GM23338 (cell line): ENCODE measurements around the gene UBA5. TPM values are rescaled to one million over a fixed set of nuclear protein-coding genes. Genes with fewer than 3 reads are reported as not detected.

Experiments
- ATAC-seq: fragments of 200-7000 bp; cut with Tn5 transposase; 3 replicates; pipeline ENCODE4 v1.9.1; 2020
- DNase-seq: peaks from one replicate; pipeline ENCODE4 v3.0.0-alpha.2; 2015; ENCODE audit warnings: low spot score
- H2AFZ ChIP-seq: fragments of 200-600 bp; sonication (generic); 2 replicates; pipeline ENCODE4 v1.8.0; 2016; ENCODE audit warnings: antibody characterized with exemption, mild to moderate bottlenecking, moderate library complexity
- H3F3A ChIP-seq: fragments of 200-600 bp; sonication (generic); replicated peaks from 2 replicates; pipeline ENCODE4 v1.8.0; 2017; ENCODE audit warnings: antibody characterized with exemption, mixed run types, low read depth
- H3K27ac ChIP-seq: fragments of 200-600 bp; sonication (generic); 2 replicates; pipeline ENCODE4 v1.6.1; 2016; ENCODE audit warnings: low read depth
- H3K27me3 ChIP-seq: fragments of 200-600 bp; sonication (generic); 2 replicates; pipeline ENCODE4 v1.8.0; 2016; ENCODE audit warnings: mild to moderate bottlenecking, mixed run types, moderate library complexity; ENCODE audit not compliant: insufficient read depth
- H3K36me3 ChIP-seq: fragments of 200-600 bp; sonication (generic); 2 replicates; pipeline ENCODE4 v1.8.0; 2016; ENCODE audit warnings: mild to moderate bottlenecking; ENCODE audit not compliant: insufficient read depth
- H3K4me1 ChIP-seq: fragments of 200-600 bp; sonication (generic); 2 replicates; pipeline ENCODE4 v1.8.0; 2016; ENCODE audit warnings: mild to moderate bottlenecking, moderate library complexity; ENCODE audit not compliant: insufficient read depth
- H3K4me2 ChIP-seq: fragments of 200-600 bp; sonication (generic); 2 replicates; pipeline ENCODE4 v1.7.1; 2017; ENCODE audit warnings: mixed run types
- H3K4me3 ChIP-seq: fragments of 200-600 bp; sonication (generic); 2 replicates; pipeline ENCODE4 v1.6.1; 2016; ENCODE audit warnings: mixed run types
- H3K79me2 ChIP-seq: fragments of 200-600 bp; sonication (generic); replicated peaks from 2 replicates; pipeline ENCODE4 v1.8.0; 2017; ENCODE audit warnings: mild to moderate bottlenecking; ENCODE audit not compliant: insufficient read depth
- H3K9me2 ChIP-seq: fragments of 200-600 bp; sonication (generic); 2 replicates; pipeline ENCODE4 v1.8.0; 2017; ENCODE audit not compliant: insufficient read depth
- H4K20me1 ChIP-seq: fragments of 200-600 bp; sonication (generic); replicated peaks from 2 replicates; pipeline ENCODE4 v1.8.0; 2017; ENCODE audit warnings: mild to moderate bottlenecking; ENCODE audit not compliant: insufficient read depth
- H3K27ac Mint-ChIP-seq: 2 replicates; pipeline ENCODE4 v1.8.0; 2020; ENCODE audit warnings: inconsistent platforms, mild to moderate bottlenecking, moderate library complexity, mixed read lengths
- H3K27me3 Mint-ChIP-seq: 3 replicates; pipeline ENCODE4 v1.8.0; 2022; ENCODE audit warnings: low read depth, mild to moderate bottlenecking, moderate library complexity, mixed read lengths, inconsistent platforms; ENCODE audit not compliant: insufficient read depth, poor library complexity
- H3K36me3 Mint-ChIP-seq: 3 replicates; pipeline ENCODE4 v1.8.0; 2021; ENCODE audit warnings: low read depth, mild to moderate bottlenecking, inconsistent platforms, moderate library complexity, mixed read lengths
- H3K4me1 Mint-ChIP-seq: 3 replicates; pipeline ENCODE4 v1.8.0; 2020; ENCODE audit warnings: mild to moderate bottlenecking, inconsistent platforms, mixed read lengths
- H3K4me3 Mint-ChIP-seq: 3 replicates; pipeline ENCODE4 v1.8.0; 2021; ENCODE audit warnings: moderate library complexity, mild to moderate bottlenecking, inconsistent platforms, mixed read lengths
- H3K9me3 Mint-ChIP-seq: 3 replicates; pipeline ENCODE4 v1.8.0; 2020; ENCODE audit warnings: moderate library complexity, mild to moderate bottlenecking, inconsistent platforms, mixed read lengths
- CREB1 ChIP-seq: fragments of 250-450 bp; sonication (Bioruptor Pico); IDR thresholded peaks from 2 replicates; pipeline ENCODE4 v1.5.0; 2020; ENCODE audit warnings: low read depth, mild to moderate bottlenecking, moderate library complexity
- CTCF ChIP-seq, 2 experiments: fragments of 200-600 bp in 1 of 2; sonication (generic) in 1 of 2; conservative IDR thresholded peaks; 2 replicates each; pipeline versions ENCODE4 v1.5.1 to v1.6.1; 2016 to 2017; ENCODE audit warnings: antibody characterized with exemption in 2 of 2, low read depth in 2 of 2, mild to moderate bottlenecking in 2 of 2, moderate library complexity in 1 of 2
- ETS1 ChIP-seq: IDR thresholded peaks from 2 replicates; pipeline ENCODE4 v1.6.1; 2016; ENCODE audit warnings: antibody characterized with exemption
- EZH2 ChIP-seq: fragments of 200-600 bp; sonication (generic); IDR thresholded peaks from one replicate; pipeline ENCODE4 v1.8.0; 2017; ENCODE audit warnings: antibody characterized with exemption, mild to moderate bottlenecking, low read depth; ENCODE audit not compliant: unreplicated experiment
- EZH2phosphoT487 ChIP-seq: fragments of 200-600 bp; sonication (generic); IDR thresholded peaks from one replicate; pipeline ENCODE4 v1.8.1; 2018; ENCODE audit warnings: antibody characterized with exemption; ENCODE audit not compliant: unreplicated experiment
- JUNB ChIP-seq: IDR thresholded peaks from one replicate; pipeline ENCODE4 v1.6.1; 2016; ENCODE audit warnings: antibody characterized with exemption; ENCODE audit not compliant: unreplicated experiment
- NANOG ChIP-seq: IDR thresholded peaks from 2 replicates; pipeline ENCODE4 v1.6.1; 2016; ENCODE audit warnings: antibody characterized with exemption, borderline replicate concordance
- POLR2AphosphoS5 ChIP-seq: IDR thresholded peaks from 2 replicates; pipeline ENCODE4 v1.6.1; 2016; ENCODE audit warnings: antibody characterized with exemption, low read depth
- REST ChIP-seq: IDR thresholded peaks from one replicate; pipeline ENCODE4 v1.6.1; 2018; ENCODE audit warnings: antibody characterized with exemption; ENCODE audit not compliant: unreplicated experiment
- STAT1 ChIP-seq: IDR thresholded peaks from one replicate; pipeline ENCODE4 v1.6.1; 2016; ENCODE audit warnings: antibody characterized with exemption; ENCODE audit not compliant: unreplicated experiment
- ZNF114 ChIP-seq: fragments of 250-450 bp; sonication (Bioruptor Pico); IDR thresholded peaks from 2 replicates; pipeline ENCODE4 v1.5.0; 2020; ENCODE audit warnings: mild to moderate bottlenecking, moderate library complexity
- ZNF331 ChIP-seq: fragments of 250-450 bp; sonication (Bioruptor Pico); IDR thresholded peaks from 2 replicates; pipeline ENCODE4 v1.5.0; 2020; ENCODE audit warnings: low read depth, mild to moderate bottlenecking, moderate library complexity
- polyA plus RNA-seq: library from polyadenylated mRNA; unstranded; fragments of >200 nt; fragmentation: Nextera tagmentation; extraction: Ambion mirVana; gene quantifications from 2 replicates; pipeline ENCODE4 v1.2.1, GENCODE V29; 2016
- total RNA-seq: library from RNA; depleted of rRNA; stranded (reverse); fragments of >200 nt; shearing (Covaris generic); gene quantifications from 2 replicates; pipeline ENCODE4 v1.2.3, GENCODE V29; 2014

UBA5 gene
- total and polyA plus RNA-seq, 2 experiments from 2014 or later = 22.8 to 51.5 TPM

DNA sequence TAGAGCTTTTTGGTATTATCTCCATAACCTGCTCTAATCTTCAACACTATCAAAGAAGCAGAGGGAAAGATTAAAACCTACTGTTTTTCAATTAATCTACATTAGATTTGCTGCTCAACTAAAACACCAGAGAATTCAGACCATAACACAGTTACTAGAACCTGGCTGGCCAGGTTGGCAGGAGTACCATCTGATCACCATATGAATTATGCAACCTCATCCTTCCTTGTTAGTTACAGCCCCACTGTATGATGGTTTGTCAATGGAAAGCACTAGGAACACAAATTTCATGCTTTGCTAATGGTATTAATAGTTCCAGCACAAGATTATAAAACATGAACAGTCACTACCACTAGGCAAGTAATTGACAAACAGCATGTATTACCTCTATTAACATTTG, 56.2 kb downstream of the UBA5 start (continued):
- TF ChIP-seq ETS1 (no peak), REST (no peak), POLR2AphosphoS5 (no peak), ZNF114 (CRISPR knock-in tag) (no peak), CTCF (conservative IDR thresholded peaks at IDR 0.05; ENCODE audit: low read depth in 2 of 2) (no peak), STAT1 (no peak), CREB1 (CRISPR knock-in tag) (no peak), ZNF331 (CRISPR knock-in tag) (no peak), EZH2 (no peak), NANOG (no peak), JUNB (no peak)

GRCh38 chr3:132720228-132720627, 60.1 kb downstream of the UBA5 start:
- H3K36me3 ChIP-seq = no peaks in the 10 kb centered on the region
- H3K4me3 ChIP-seq = peak overlapping the region; percentile 77
- peaks cover 9% of the 10 kb centered on the region for H4K20me1 ChIP-seq
- ATAC-seq = no peak
- Mint-ChIP-seq H3K27ac (no peak overlapping the region), H3K27me3 (peaks cover 10% of the 10 kb centered on the region), H3K9me3 (no peaks in the 10 kb centered on the region), H3K36me3 (peaks cover 7% of the 10 kb centered on the region; the same call in 2 of the 3 replicates), H3K4me3 (peak overlapping the region; percentile 92), H3K4me1 (peaks cover 20% of the 10 kb centered on the region)
- peak overlapping the region; percentile 76 for H3K4me2 ChIP-seq
- no peak for TF ChIP-seq NANOG
- TF ChIP-seq EZH2phosphoT487 = no peak
- TF ChIP-seq EZH2 = no peak
- no peak for TF ChIP-seq CREB1 (CRISPR knock-in tag)
- no peak for TF ChIP-seq JUNB
- no peak for TF ChIP-seq POLR2AphosphoS5
- TF ChIP-seq ZNF331 (CRISPR knock-in tag) = no peak
- no peak for TF ChIP-seq ZNF114 (CRISPR knock-in tag)
- no peak overlapping the region for H2AFZ ChIP-seq
- H3K27ac ChIP-seq = peak overlapping the region; percentile 4; the same call in 1 of the 2 replicates
- DNase-seq = no peak
- H3F3A ChIP-seq = peaks cover 6% of the 10 kb centered on the region; the same call in 1 of the 2 replicates
- H3K79me2 ChIP-seq = peaks cover 16% of the 10 kb centered on the region
- no peaks in the 10 kb centered on the region for H3K27me3 ChIP-seq
- no peaks in the 10 kb centered on the region for H3K9me2 ChIP-seq
- peaks cover 20% of the 10 kb centered on the region for H3K4me1 ChIP-seq
